ENCODE data around the gene BRK1. TPM values are rescaled to one million over a fixed set of nuclear protein-coding genes. Genes with fewer than 3 reads are reported as not detected.
A peak's percentile ranks its signal among the peaks of the same experiment; 100 is the strongest.
"Not testable (repeated sequence)": the region's sequence is repeated elsewhere in the genome, so short reads cannot be mapped to it uniquely, and the experiment has no call there.

Gene BRK1
- polyA plus RNA-seq (2011; rRNA removed) = 112 and 184 TPM in 2 replicates
- polyA minus RNA-seq (2011; rRNA and poly(A)+ RNA removed) = 40.5 and 47.6 TPM in 2 replicates

DNA sequence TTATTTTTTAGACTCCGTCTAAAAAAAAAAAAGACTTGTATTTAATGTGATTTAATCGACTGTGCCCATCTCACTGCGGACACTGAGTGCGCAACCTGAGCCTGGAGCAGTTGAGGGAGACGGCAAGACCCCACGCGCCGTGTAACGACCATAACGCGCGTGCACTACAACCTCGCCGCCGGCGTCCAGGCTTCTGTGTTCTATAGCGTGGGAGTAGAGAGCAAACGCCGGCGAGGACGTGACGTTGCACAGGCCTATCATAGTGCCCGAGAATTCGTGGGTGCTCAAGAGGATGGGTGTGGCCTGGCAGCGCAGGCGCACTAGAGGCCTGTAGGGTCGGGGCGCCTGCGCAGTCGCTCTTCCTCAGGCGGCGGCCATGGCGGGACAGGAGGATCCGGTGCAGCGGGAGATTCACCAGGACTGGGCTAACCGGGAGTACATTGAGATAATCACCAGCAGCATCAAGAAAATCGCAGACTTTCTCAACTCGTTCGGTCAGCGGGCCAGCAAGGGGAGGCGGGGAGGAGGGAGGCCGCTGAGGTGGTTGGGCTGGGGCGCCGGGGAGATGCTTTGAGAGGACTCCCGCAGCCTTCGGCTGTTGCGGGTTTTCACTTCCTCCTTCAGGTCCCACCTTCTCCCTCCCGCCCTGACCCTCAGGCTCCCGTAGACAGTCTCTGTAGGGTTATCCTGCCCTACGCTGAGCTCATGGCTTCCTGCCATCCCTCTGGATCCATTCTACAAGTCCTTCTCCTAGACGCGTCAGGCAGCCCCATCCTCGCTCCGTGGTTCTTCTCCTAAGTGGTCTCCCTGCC, at the start of gene BRK1:
BRK1 (plus strand) TSS at position 350 of the 812 bp plus-strand sequence; CDS start at position 377, 27 bp downstream.
- peak within 1 kb of the TSS; percentile 86 for H3K4me3 ChIP-seq (ENCODE audit: low read depth, low read length)
- no peaks in the 10 kb centered on the region for H3K36me3 ChIP-seq (ENCODE audit: control insufficient read depth, insufficient read depth, low read length)
- CTCF ChIA-PET = interaction anchor here (1.3 kb wide), 1 partner anchor 397 kb away, joined by 3 read pairs; no protein-coding TSS in a partner anchor
- no peaks in the 10 kb centered on the region for H3K27me3 ChIP-seq (ENCODE audit: control insufficient read depth, insufficient read depth, low read length)
- TF ChIP-seq, protein P1, sequence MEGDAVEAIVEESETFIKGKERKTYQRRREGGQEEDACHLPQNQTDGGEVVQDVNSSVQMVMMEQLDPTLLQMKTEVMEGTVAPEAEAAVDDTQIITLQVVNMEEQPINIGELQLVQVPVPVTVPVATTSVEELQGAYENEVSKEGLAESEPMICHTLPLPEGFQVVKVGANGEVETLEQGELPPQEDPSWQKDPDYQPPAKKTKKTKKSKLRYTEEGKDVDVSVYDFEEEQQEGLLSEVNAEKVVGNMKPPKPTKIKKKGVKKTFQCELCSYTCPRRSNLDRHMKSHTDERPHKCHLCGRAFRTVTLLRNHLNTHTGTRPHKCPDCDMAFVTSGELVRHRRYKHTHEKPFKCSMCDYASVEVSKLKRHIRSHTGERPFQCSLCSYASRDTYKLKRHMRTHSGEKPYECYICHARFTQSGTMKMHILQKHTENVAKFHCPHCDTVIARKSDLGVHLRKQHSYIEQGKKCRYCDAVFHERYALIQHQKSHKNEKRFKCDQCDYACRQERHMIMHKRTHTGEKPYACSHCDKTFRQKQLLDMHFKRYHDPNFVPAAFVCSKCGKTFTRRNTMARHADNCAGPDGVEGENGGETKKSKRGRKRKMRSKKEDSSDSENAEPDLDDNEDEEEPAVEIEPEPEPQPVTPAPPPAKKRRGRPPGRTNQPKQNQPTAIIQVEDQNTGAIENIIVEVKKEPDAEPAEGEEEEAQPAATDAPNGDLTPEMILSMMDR (IDR thresholded peaks at IDR 0.05; ENCODE audit: insufficient read depth, low read depth, low read length) = no peak
- POLR2A ChIA-PET = interaction anchor here (0.6 kb wide), 1 partner anchor 231 kb away, joined by 4 read pairs; no protein-coding TSS in a partner anchor
- DNase-seq (ENCODE audit: low read depth) = peak; percentile 76

DNA sequence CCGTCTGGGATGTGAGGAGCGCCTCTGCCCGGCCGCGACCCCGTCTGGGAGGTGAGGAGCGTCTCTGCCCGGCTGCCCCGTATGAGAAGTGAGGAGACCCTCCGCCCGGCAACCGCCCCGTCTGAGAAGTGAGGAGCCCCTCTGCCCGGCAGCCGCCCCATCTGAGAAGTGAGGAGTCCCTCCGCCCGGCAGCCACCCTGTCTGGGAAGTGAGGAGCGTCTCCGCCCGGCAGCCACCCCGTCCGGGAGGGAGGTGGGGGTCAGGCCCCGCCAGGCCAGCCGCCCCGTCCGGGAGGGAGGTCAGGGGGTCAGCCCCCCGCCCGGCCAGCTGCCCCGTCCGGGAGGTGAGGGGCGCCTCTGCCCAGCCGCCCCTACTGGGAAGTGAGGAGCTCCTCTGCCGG, 45.4 kb upstream of the BRK1 start:
- DNase-seq (ENCODE audit: low read depth); H3K27me3 ChIP-seq (ENCODE audit: control insufficient read depth, insufficient read depth, low read length); H3K36me3 ChIP-seq (ENCODE audit: control insufficient read depth, insufficient read depth, low read length); POLR2A ChIA-PET; H3K4me3 ChIP-seq (ENCODE audit: low read depth, low read length); CTCF ChIA-PET: not testable (repeated sequence)

DNA sequence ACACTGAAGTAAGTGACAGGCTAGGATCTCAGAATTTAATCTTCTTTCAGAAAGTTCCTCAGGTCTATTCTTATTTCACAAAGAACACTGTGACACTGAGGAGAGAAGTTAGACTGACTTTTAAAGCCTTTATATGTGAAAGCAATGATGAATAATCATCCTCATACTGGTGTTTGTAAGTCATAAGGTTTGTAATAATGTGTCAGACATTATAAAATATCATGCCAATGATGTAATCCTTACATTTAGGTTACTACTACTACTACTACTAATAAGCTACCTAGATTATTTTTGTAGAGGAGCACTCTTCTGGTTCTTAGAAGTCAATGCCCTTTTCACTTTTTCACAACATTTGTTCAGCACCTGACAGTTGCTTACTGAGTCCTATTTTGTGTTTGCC, 40.8 kb upstream of the BRK1 start:
- H3K4me3 ChIP-seq (ENCODE audit: low read depth, low read length) = no peak overlapping the region
- no peaks in the 10 kb centered on the region for H3K27me3 ChIP-seq (ENCODE audit: control insufficient read depth, insufficient read depth, low read length)
- no peak for DNase-seq (ENCODE audit: low read depth)
- POLR2A ChIA-PET = no interaction called here
- TF ChIP-seq, protein P1 (IDR thresholded peaks at IDR 0.05; ENCODE audit: insufficient read depth, low read depth, low read length) = no peak
- CTCF ChIA-PET = interaction anchor here (0.7 kb wide), 1 partner anchor 12 kb away, joined by 3 read pairs; no protein-coding TSS in a partner anchor
- H3K36me3 ChIP-seq (ENCODE audit: control insufficient read depth, insufficient read depth, low read length) = no peaks in the 10 kb centered on the region

DNA sequence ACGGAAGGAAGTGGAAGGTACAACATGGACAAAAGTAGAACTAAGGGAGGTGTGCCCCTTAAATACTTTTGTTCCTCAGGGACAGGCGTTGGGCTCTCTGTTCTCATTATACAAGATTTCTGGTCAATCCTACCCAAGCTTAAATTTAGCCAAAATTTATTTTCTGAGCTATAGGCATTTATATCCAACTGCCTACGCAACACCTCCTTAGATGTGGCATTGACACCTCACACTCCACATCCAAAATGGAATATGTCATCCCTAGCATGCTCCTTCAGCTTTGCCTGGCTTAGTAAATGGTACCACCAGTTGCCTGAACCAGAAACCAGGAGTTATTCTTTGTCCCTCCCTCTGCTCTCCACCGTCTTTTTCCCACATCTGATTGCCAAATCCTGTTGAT, 33.6 kb upstream of the BRK1 start:
- ChIA-PET POLR2A (no interaction called here), CTCF (no interaction called here)
- Histone ChIP-seq H3K4me3 (ENCODE audit: low read depth, low read length) (no peak overlapping the region), H3K36me3 (ENCODE audit: control insufficient read depth, insufficient read depth, low read length) (no peaks in the 10 kb centered on the region), H3K27me3 (ENCODE audit: control insufficient read depth, insufficient read depth, low read length) (no peaks in the 10 kb centered on the region)
- TF ChIP-seq, protein P1 (IDR thresholded peaks at IDR 0.05; ENCODE audit: insufficient read depth, low read depth, low read length) = no peak
- DNase-seq (ENCODE audit: low read depth) = no peak

DNA sequence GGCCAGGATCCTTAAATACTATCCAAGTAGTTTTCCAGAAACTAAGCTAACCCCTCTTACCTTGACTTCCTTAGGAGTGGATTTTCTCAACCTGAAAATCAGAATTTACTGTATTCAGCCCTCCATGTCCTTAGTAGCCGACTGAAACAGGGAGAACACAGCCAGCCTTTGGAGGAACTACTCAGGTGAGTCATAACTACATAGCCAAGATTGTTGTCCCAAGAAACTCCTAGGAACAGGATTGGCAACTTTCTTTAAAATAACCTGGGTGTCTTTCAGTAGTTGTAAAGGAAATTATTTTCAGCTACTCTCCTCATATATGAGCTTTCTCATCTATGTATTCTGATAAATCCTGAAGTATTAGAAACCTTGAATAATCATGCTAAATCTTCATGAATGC, 29.7 kb upstream of the BRK1 start:
- TF ChIP-seq, protein P1 (IDR thresholded peaks at IDR 0.05; ENCODE audit: insufficient read depth, low read depth, low read length) = no peak
- Histone ChIP-seq H3K4me3 (ENCODE audit: low read depth, low read length) (no peak overlapping the region), H3K36me3 (ENCODE audit: control insufficient read depth, insufficient read depth, low read length) (no peaks in the 10 kb centered on the region), H3K27me3 (ENCODE audit: control insufficient read depth, insufficient read depth, low read length) (no peaks in the 10 kb centered on the region)
- ChIA-PET CTCF (no interaction called here), POLR2A (no interaction called here)
- DNase-seq (ENCODE audit: low read depth) = no peak

Measured in BJ (cell line).